Measurements from ENCODE around the gene FBXL2.
"Not testable (repeated sequence)": the region's sequence is repeated elsewhere in the genome, so short reads cannot be mapped to it uniquely, and the experiment has no call there.

FBXL2 gene

DNA sequence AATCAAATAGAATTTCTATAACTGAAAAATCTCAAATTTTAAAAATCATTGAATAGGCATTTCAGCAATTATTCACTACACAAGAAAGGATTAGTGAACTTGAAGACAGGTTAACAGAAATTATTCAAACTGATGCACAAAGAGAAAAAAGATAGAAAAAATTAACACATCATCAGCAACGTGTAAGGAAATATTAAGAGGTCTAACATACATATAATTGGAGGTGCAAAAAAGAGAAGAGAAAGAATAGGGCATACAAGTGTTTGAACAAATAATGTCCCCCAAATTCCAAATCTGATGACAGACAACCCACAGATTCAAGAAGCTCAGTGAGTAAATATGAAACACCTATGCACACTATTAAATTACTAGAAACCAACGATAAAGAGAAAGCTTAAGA is 57.1 kb downstream of the FBXL2 start:
- TF ChIP-seq, protein P1, sequence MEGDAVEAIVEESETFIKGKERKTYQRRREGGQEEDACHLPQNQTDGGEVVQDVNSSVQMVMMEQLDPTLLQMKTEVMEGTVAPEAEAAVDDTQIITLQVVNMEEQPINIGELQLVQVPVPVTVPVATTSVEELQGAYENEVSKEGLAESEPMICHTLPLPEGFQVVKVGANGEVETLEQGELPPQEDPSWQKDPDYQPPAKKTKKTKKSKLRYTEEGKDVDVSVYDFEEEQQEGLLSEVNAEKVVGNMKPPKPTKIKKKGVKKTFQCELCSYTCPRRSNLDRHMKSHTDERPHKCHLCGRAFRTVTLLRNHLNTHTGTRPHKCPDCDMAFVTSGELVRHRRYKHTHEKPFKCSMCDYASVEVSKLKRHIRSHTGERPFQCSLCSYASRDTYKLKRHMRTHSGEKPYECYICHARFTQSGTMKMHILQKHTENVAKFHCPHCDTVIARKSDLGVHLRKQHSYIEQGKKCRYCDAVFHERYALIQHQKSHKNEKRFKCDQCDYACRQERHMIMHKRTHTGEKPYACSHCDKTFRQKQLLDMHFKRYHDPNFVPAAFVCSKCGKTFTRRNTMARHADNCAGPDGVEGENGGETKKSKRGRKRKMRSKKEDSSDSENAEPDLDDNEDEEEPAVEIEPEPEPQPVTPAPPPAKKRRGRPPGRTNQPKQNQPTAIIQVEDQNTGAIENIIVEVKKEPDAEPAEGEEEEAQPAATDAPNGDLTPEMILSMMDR (IDR thresholded peaks at IDR 0.05; ENCODE audit: low read depth, low read length), result no peak
- no peak overlapping the region for H3K4me3 ChIP-seq (ENCODE audit: low read depth, low read length)

DNA sequence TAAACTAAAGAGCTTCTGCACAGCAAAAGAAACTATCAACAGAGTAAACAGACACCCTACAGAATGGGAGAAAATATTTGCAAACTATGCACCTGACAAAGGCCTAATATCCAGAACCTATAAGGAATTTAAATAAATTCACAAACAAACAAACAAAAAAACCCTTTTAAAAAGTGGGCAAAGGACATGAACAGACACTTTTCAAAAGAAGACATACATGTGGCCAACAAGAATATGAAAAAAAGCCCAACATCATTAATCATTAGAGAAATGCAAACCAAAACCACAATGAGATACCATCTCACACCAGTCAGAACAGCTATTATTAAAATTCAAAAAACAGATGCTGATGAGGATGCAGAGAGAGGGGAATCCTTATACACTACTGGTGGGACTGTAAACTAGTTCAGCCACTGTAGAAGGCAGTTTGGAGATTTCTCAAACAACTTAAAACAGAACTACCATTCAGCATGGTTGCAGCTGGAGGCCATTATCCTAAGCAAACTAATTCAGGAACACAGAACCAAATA is 61.8 kb downstream of the FBXL2 start:
- not testable (repeated sequence) for H3K4me3 ChIP-seq (ENCODE audit: low read depth, low read length)

DNA sequence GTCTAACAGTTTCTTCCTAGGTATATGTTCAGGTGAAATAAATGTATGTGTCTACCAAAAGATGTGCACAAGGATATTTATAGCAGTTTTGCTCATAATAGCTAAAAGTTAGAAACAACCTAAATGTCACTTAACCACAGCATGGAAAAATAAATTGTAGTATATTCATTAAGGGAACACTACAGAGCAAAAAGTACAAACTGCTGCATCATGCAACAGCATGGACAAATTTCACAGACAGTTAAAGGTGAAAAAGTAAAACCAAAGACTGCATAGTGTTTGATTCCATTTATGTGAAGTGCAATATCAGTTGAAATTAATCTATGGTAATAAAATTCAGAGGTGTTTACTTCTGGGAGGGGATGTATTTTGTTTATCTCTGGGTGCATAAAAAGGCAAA is 62.5 kb downstream of the FBXL2 start:
- TF ChIP-seq, protein P1 (IDR thresholded peaks at IDR 0.05; ENCODE audit: low read depth, low read length), result no peak
- no peak overlapping the region for H3K4me3 ChIP-seq (ENCODE audit: low read depth, low read length)

DNA sequence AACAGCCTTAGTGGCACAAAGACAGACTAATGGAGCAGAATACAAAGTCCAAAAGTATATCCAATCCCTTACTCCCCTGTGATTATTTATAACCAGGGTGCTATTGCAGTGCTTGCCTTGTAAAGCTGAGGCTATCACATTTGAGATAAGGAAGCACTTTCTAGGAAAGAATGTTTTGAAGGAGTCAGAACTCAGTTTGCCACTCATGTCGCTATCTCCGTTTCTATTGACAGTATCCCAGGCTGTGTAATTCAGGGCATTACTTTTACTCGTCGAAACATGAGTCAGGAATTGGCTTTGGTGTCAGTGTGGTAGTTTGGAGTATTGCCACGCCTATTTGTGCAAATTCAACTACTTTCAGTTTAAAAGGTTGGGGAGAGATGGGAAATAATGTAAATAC is 78.4 kb downstream of the FBXL2 start:
- no peak overlapping the region for H3K4me3 ChIP-seq (ENCODE audit: low read depth, low read length)
- TF ChIP-seq, protein P1 (IDR thresholded peaks at IDR 0.05; ENCODE audit: low read depth, low read length), result no peak

DNA sequence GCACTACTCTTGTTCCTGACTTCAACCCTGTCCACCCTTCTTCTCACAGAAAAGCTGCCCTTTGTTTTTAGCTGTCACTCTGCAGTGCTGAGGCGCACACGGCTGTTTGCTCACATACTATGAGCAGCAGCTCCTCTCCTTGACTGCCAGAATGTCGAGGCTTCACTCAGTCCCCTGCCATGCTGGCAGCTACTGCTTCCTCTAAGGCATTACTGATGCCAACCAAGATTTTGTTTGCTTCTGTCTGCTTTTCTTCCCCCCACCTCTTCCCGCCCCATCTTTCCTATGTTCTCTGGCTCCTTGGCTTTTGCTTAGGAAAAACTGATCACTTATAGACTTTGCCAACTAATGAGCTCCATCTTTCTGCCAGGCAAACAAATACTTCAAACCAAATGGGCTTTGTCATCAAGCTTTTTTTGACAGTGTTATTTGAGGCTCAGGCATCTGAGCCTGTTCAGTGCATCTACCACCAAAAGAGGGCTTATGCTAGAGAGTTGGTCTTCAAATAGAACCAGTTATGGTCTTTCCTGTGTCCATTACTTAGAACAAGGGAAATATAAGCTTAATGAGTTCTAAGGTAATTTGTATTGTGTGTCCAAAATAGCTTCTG is 81.0 kb downstream of the FBXL2 start:
- TF ChIP-seq, protein P1 (IDR thresholded peaks at IDR 0.05; ENCODE audit: low read depth, low read length), result no peak
- H3K4me3 ChIP-seq (ENCODE audit: low read depth, low read length), result no peak overlapping the region

DNA sequence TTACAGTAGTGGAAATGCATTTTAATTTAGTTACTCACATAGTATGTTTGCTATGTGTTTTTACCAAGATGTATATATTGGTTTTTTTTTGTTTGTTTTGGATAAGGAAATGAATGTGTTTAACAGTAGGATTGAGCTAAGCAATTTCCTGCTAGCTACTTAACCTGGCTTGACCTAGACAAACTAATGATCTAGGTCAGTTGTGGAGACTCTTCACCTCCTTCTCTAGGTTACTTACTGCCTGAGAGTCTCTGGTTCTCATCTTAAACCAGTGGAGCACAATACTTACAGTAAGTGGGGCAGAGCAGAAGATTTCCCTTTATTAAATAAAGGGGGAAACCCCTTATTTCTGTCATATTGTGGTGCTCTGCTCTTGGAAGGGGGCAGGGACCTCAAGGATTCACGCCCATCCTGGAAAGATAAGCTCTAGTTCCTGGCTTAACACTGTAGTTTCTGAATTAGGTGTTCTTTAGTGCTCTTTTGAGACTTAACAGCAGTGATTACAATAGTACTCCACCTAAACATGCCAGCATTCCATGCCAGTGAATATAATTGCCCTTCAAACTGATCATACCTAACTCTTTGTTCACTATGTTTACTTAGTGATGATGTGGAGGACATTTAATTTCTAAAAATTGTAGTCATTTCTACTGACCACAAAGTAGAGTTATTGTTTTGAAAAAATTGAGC is 83.0 kb downstream of the FBXL2 start:
- H3K4me3 ChIP-seq (ENCODE audit: low read depth, low read length), result no peak overlapping the region
- TF ChIP-seq, protein P1 (IDR thresholded peaks at IDR 0.05; ENCODE audit: low read depth, low read length), result no peak

DNA sequence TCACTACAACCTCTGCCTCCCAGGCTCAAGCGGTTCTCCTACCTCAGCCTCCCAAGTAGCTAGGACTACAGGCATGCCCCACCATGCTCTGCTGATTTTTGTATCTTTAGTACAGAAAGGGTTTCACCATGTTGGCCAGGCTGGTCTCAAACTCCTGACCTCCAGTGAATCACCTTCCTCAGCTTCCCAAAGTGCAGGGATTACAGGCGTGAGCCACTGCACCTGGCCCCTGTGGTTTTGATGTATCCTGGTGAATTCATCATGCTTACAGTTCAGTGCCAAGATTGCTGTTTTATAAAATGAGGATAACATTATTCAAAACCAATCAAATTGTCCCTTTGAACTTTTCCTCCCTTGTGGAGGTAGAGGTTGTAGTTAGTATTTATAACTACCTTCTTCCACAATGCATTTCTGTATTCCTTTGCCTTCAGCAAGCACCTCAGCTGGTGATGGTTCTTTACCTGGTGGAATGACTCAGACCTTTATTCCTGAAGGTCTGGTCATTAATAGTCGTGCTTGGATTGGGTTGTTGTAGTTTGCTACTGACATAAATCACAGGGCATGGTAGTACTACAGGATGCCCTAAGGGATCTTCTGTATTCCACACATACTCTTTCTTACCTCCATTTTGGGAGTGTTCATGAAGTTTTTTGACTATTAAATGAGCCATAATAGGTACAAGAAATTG is 86.0 kb downstream of the FBXL2 start:
- TF ChIP-seq, protein P1 (IDR thresholded peaks at IDR 0.05; ENCODE audit: low read depth, low read length), result no peak
- H3K4me3 ChIP-seq (ENCODE audit: low read depth, low read length), result no peak overlapping the region

Data from WI38 (cell line).